CD8-positive, alpha-beta memory T cell (primary cell): ENCODE results near the gene PCDH9. TPM values are rescaled to one million over a fixed set of nuclear protein-coding genes. Genes with fewer than 3 reads are reported as not detected.

Experiments
- CTCF ChIA-PET: fragments of 350-600 bp; sonication (Branson Sonifier 250); formaldehyde crosslinking; loops from one replicate; lab custom pipeline; 2021; ENCODE audit warnings: antibody characterized with exemption; lab: Charles Lee
- POLR2A ChIA-PET: fragments of 350-600 bp; sonication (Branson Sonifier 250); formaldehyde crosslinking; loops from one replicate; lab custom pipeline; 2021; ENCODE audit warnings: antibody characterized with exemption; lab: Charles Lee
- DNase-seq, 5 donors: peaks; one replicate each; pipeline versions ENCODE4 v3.0.0 to v3.0.0-alpha.2; 2020 to 2022; ENCODE audit warnings: mixed read lengths in 1 of 5
- H3K27ac ChIP-seq: one replicate; pipeline ENCODE4 v1.7.0; 2013; ENCODE audit warnings: low read depth, mild to moderate bottlenecking, low read length, moderate library complexity
- H3K27me3 ChIP-seq: 2 replicates; pipeline ENCODE4 v1.7.0; 2013; ENCODE audit warnings: low read length, mild to moderate bottlenecking; ENCODE audit not compliant: insufficient read depth, poor library complexity, severe bottlenecking
- H3K36me3 ChIP-seq: 2 replicates; pipeline ENCODE4 v1.7.0; 2013; ENCODE audit warnings: mild to moderate bottlenecking, low read length, moderate library complexity; ENCODE audit not compliant: insufficient read depth
- H3K4me1 ChIP-seq: 2 replicates; pipeline ENCODE4 v1.7.0; 2013; ENCODE audit warnings: mild to moderate bottlenecking, low read length, moderate library complexity; ENCODE audit not compliant: insufficient read depth
- H3K4me3 ChIP-seq: 2 replicates; pipeline ENCODE4 v1.7.0; 2013; ENCODE audit warnings: mild to moderate bottlenecking, low read length
- H3K9me3 ChIP-seq: 2 replicates; pipeline ENCODE4 v1.7.0; 2013; ENCODE audit warnings: mild to moderate bottlenecking, low read length
- H3K27ac Mint-ChIP-seq, 8 donors: one replicate each; pipeline ENCODE4 v1.8.0; 2020 to 2021; ENCODE audit warnings: mixed read lengths in 8 of 8, mild to moderate bottlenecking in 6 of 8, inconsistent platforms in 3 of 8, moderate library complexity in 3 of 8
- H3K27me3 Mint-ChIP-seq, 2 donors: one replicate each; pipeline ENCODE4 v1.8.0; 2020 to 2021; ENCODE audit warnings: mixed read lengths in 2 of 2, mild to moderate bottlenecking in 1 of 2, moderate library complexity in 1 of 2
- H3K36me3 Mint-ChIP-seq, 3 donors: one replicate each; pipeline ENCODE4 v1.8.0; 2020 to 2021; ENCODE audit warnings: mixed read lengths in 3 of 3, inconsistent platforms in 1 of 3, mild to moderate bottlenecking in 1 of 3
- H3K4me1 Mint-ChIP-seq, 3 donors: one replicate each; pipeline ENCODE4 v1.8.0; 2020 to 2021; ENCODE audit warnings: mixed read lengths in 3 of 3, inconsistent platforms in 1 of 3, mild to moderate bottlenecking in 1 of 3
- H3K4me3 Mint-ChIP-seq, 7 donors: one replicate each; pipeline ENCODE4 v1.8.0; 2020 to 2021; ENCODE audit warnings: mixed read lengths in 7 of 7, mild to moderate bottlenecking in 6 of 7, moderate library complexity in 4 of 7, inconsistent platforms in 2 of 7
- H3K9me3 Mint-ChIP-seq, 5 donors: one replicate each; pipeline ENCODE4 v1.8.0; 2020 to 2022; ENCODE audit warnings: mixed read lengths in 5 of 5, mild to moderate bottlenecking in 3 of 5, moderate library complexity in 2 of 5, inconsistent platforms in 1 of 5
- polyA plus RNA-seq: library from polyadenylated mRNA; unstranded; fragments of 300-500 nt; fragmentation: Illumina TruSeq; gene quantifications from one replicate; pipeline ENCODE4 v1.2.3, GENCODE V29; 2021
- total RNA-seq, 2 experiments: library from RNA; stranded (reverse); gene quantifications; one replicate each; pipeline ENCODE4 v1.2.3, GENCODE V29; 2021

The PCDH9 gene
- total and polyA plus RNA-seq, 3 experiments from 2014 or later, result 0.09 to 0.21 (median 0.16) TPM

- POLR2A ChIA-PET, result no interaction called here
- Mint-ChIP-seq H3K4me3 (no peak overlapping the region), H3K36me3 (no peaks in the 10 kb centered on the region), H3K4me1 (no peaks in the 10 kb centered on the region), H3K27me3 (no peaks in the 10 kb centered on the region), H3K9me3 (peaks cover 0 to 27% (median 6%) of the 10 kb centered on the region in 5 donors), H3K27ac (no peak overlapping the region)
- Histone ChIP-seq H3K4me3 (no peak overlapping the region), H3K27ac (no peak overlapping the region), H3K4me1 (no peaks in the 10 kb centered on the region), H3K9me3 (no peaks in the 10 kb centered on the region), H3K36me3 (no peaks in the 10 kb centered on the region), H3K27me3 (no peaks in the 10 kb centered on the region)
- CTCF ChIA-PET, result no interaction called here
- no peak for DNase-seq
These were observed 296.1 kb downstream of the PCDH9 start for GRCh38 chr13:66933994-66934393.

GRCh38 chr13:66933527-66933926 is 296.6 kb downstream of the PCDH9 start:
- Mint-ChIP-seq H3K27me3 (no peaks in the 10 kb centered on the region), H3K27ac (no peak overlapping the region), H3K4me3 (no peak overlapping the region), H3K36me3 (no peaks in the 10 kb centered on the region), H3K4me1 (no peaks in the 10 kb centered on the region), H3K9me3 (peaks cover 0 to 27% (median 6%) of the 10 kb centered on the region in 5 donors)
- H3K36me3 ChIP-seq, result no peaks in the 10 kb centered on the region
- no peaks in the 10 kb centered on the region for H3K4me1 ChIP-seq
- DNase-seq, result no peak
- POLR2A ChIA-PET, result no interaction called here
- CTCF ChIA-PET, result no interaction called here
- no peak overlapping the region for H3K27ac ChIP-seq
- H3K27me3 ChIP-seq, result no peaks in the 10 kb centered on the region
- H3K4me3 ChIP-seq, result no peak overlapping the region
- no peaks in the 10 kb centered on the region for H3K9me3 ChIP-seq

- Mint-ChIP-seq H3K27me3 (no peaks in the 10 kb centered on the region), H3K4me1 (no peaks in the 10 kb centered on the region), H3K27ac (no peak overlapping the region), H3K36me3 (no peaks in the 10 kb centered on the region), H3K4me3 (no peak overlapping the region), H3K9me3 (peaks cover 0 to 19% (median 2%) of the 10 kb centered on the region in 5 donors)
- CTCF ChIA-PET, result no interaction called here
- no peaks in the 10 kb centered on the region for H3K27me3 ChIP-seq
- no peaks in the 10 kb centered on the region for H3K36me3 ChIP-seq
- no peak for DNase-seq
- POLR2A ChIA-PET, result no interaction called here
- H3K4me1 ChIP-seq, result no peaks in the 10 kb centered on the region
- no peak overlapping the region for H3K4me3 ChIP-seq
- H3K27ac ChIP-seq, result no peak overlapping the region
- no peaks in the 10 kb centered on the region for H3K9me3 ChIP-seq
These were observed 302.6 kb downstream of the PCDH9 start for GRCh38 chr13:66927562-66927961.

- no peaks in the 10 kb centered on the region for H3K27me3 ChIP-seq
- Mint-ChIP-seq H3K4me1 (no peaks in the 10 kb centered on the region), H3K9me3 (peaks cover 0 to 19% (median 2%) of the 10 kb centered on the region in 5 donors), H3K27ac (no peak overlapping the region), H3K36me3 (no peaks in the 10 kb centered on the region), H3K27me3 (no peaks in the 10 kb centered on the region), H3K4me3 (no peak overlapping the region)
- H3K9me3 ChIP-seq, result no peaks in the 10 kb centered on the region
- no peaks in the 10 kb centered on the region for H3K36me3 ChIP-seq
- H3K4me3 ChIP-seq, result no peak overlapping the region
- H3K4me1 ChIP-seq, result no peaks in the 10 kb centered on the region
- DNase-seq, result no peak
- ChIA-PET CTCF (no interaction called here), POLR2A (no interaction called here)
- no peak overlapping the region for H3K27ac ChIP-seq
These were observed 303.1 kb downstream of the PCDH9 start for GRCh38 chr13:66926851-66927524.

- Mint-ChIP-seq H3K9me3 (peaks cover 0 to 19% (median 2%) of the 10 kb centered on the region in 5 donors), H3K27ac (no peak overlapping the region), H3K36me3 (no peaks in the 10 kb centered on the region), H3K27me3 (no peaks in the 10 kb centered on the region), H3K4me1 (no peaks in the 10 kb centered on the region), H3K4me3 (no peak overlapping the region)
- no peak for DNase-seq
- Histone ChIP-seq H3K36me3 (no peaks in the 10 kb centered on the region), H3K27ac (no peak overlapping the region), H3K9me3 (no peaks in the 10 kb centered on the region), H3K4me3 (no peak overlapping the region), H3K4me1 (no peaks in the 10 kb centered on the region), H3K27me3 (no peaks in the 10 kb centered on the region)
- ChIA-PET POLR2A (no interaction called here), CTCF (no interaction called here)
These were observed 303.8 kb downstream of the PCDH9 start for GRCh38 chr13:66926200-66926850.

GRCh38 chr13:66922444-66922843 is 307.7 kb downstream of the PCDH9 start:
- H3K4me1 ChIP-seq, result no peaks in the 10 kb centered on the region
- DNase-seq, result no peak
- Mint-ChIP-seq H3K27ac (no peak overlapping the region), H3K4me3 (no peak overlapping the region), H3K36me3 (no peaks in the 10 kb centered on the region), H3K4me1 (no peaks in the 10 kb centered on the region), H3K27me3 (no peaks in the 10 kb centered on the region), H3K9me3 (peaks cover 2 to 9% (median 3%) of the 10 kb centered on the region in 5 donors)
- ChIA-PET POLR2A (no interaction called here), CTCF (no interaction called here)
- no peaks in the 10 kb centered on the region for H3K27me3 ChIP-seq
- no peak overlapping the region for H3K27ac ChIP-seq
- H3K36me3 ChIP-seq, result no peaks in the 10 kb centered on the region
- no peak overlapping the region for H3K4me3 ChIP-seq
- H3K9me3 ChIP-seq, result no peaks in the 10 kb centered on the region

- Histone ChIP-seq H3K9me3 (no peaks in the 10 kb centered on the region), H3K4me1 (no peaks in the 10 kb centered on the region), H3K4me3 (no peak overlapping the region), H3K27ac (no peak overlapping the region), H3K36me3 (no peaks in the 10 kb centered on the region), H3K27me3 (no peaks in the 10 kb centered on the region)
- CTCF ChIA-PET, result no interaction called here
- Mint-ChIP-seq H3K4me1 (no peaks in the 10 kb centered on the region), H3K4me3 (no peak overlapping the region), H3K36me3 (no peaks in the 10 kb centered on the region), H3K27ac (no peak overlapping the region), H3K27me3 (no peaks in the 10 kb centered on the region), H3K9me3 (peaks cover 0 to 7% (median 3%) of the 10 kb centered on the region in 5 donors)
- POLR2A ChIA-PET, result no interaction called here
- DNase-seq, result no peak
These were observed 308.7 kb downstream of the PCDH9 start for GRCh38 chr13:66921437-66921836.

GRCh38 chr13:66915596-66916185 is 314.4 kb downstream of the PCDH9 start:
- Histone ChIP-seq H3K4me1 (no peaks in the 10 kb centered on the region), H3K27me3 (no peaks in the 10 kb centered on the region), H3K4me3 (no peak overlapping the region), H3K27ac (no peak overlapping the region), H3K9me3 (no peaks in the 10 kb centered on the region), H3K36me3 (no peaks in the 10 kb centered on the region)
- ChIA-PET CTCF (no interaction called here), POLR2A (no interaction called here)
- Mint-ChIP-seq H3K4me3 (no peak overlapping the region), H3K36me3 (no peaks in the 10 kb centered on the region), H3K4me1 (no peaks in the 10 kb centered on the region), H3K27ac (no peak overlapping the region), H3K27me3 (no peaks in the 10 kb centered on the region), H3K9me3 (peaks cover 0 to 6% (median 2%) of the 10 kb centered on the region in 5 donors)
- no peak for DNase-seq
